ENCODE results near the gene NTM.

DNA sequence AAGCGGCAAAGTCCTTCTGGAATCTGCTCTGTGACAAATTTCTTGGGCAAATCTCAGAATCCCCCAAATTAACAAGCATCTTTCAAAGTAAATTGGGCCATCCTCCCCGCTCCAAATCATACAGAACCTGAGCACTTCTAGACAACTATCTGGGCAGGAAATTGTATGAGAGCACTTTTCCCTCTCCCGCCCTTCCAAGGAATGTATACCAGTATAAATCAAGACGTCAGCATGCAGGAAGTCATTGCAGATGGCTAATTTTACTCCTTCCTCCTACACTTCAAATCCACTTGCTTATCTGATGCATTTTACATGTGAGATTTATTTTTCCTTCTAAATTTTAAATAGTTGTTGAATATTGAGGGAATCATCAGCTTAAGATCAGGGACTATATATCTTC lies 52.1 kb downstream of the NTM start:
- TF ChIP-seq POLR2A (IDR thresholded peaks at IDR 0.05): no peak
- TF ChIP-seq CTCF (IDR thresholded peaks at IDR 0.05): no peak

All from Peyer's patch (tissue), 4 donors.